Neural progenitor cell (in vitro differentiated cells): ENCODE data around the gene SCO2. TPM values are rescaled to one million over a fixed set of nuclear protein-coding genes. Genes with fewer than 3 reads are reported as not detected.

Experiments used
- DNase-seq: peaks from one replicate; pipeline ENCODE4 v3.0.0-alpha.2; 2016; ENCODE audit warnings: low spot score
- H2AFZ ChIP-seq: fragments of 200-600 bp; sonication (generic); replicated peaks from 2 replicates; pipeline ENCODE4 v1.6.1; 2016; ENCODE audit warnings: antibody characterized with exemption
- H3F3A ChIP-seq: fragments of 200-600 bp; sonication (generic); 2 replicates; pipeline ENCODE4 v1.6.1; 2016; ENCODE audit warnings: antibody characterized with exemption, low read depth
- H3K27ac ChIP-seq: fragments of 200-600 bp; sonication (generic); 2 replicates; pipeline ENCODE4 v1.5.1; 2016; ENCODE audit warnings: mild to moderate bottlenecking
- H3K27me3 ChIP-seq: fragments of 200-600 bp; sonication (generic); 2 replicates; pipeline ENCODE4 v1.6.1; 2016; ENCODE audit warnings: mild to moderate bottlenecking, moderate library complexity
- H3K36me3 ChIP-seq: fragments of 200-600 bp; sonication (generic); 2 replicates; pipeline ENCODE4 v1.5.1; 2016
- H3K4me1 ChIP-seq: fragments of 200-600 bp; sonication (generic); 2 replicates; pipeline ENCODE4 v1.6.1; 2016; ENCODE audit warnings: mixed run types
- H3K4me2 ChIP-seq: fragments of 200-600 bp; sonication (generic); 2 replicates; pipeline ENCODE4 v1.6.1; 2016
- H3K4me3 ChIP-seq: fragments of 200-600 bp; sonication (generic); 2 replicates; pipeline ENCODE4 v1.5.1; 2016
- H3K79me2 ChIP-seq: fragments of 200-600 bp; sonication (generic); 2 replicates; pipeline ENCODE4 v1.6.1; 2016; ENCODE audit warnings: low read depth
- H3K9ac ChIP-seq: fragments of 200-600 bp; sonication (generic); 2 replicates; pipeline ENCODE4 v1.6.1; 2016
- H3K9me3 ChIP-seq: fragments of 200-600 bp; sonication (generic); 2 replicates; pipeline ENCODE4 v1.5.1; 2016; ENCODE audit warnings: low read depth
- H4K20me1 ChIP-seq: fragments of 200-600 bp; sonication (generic); 2 replicates; pipeline ENCODE4 v1.6.1; 2016; ENCODE audit warnings: low read depth
- H3K27ac Mint-ChIP-seq: 3 replicates; pipeline ENCODE4 v1.8.0; 2021; ENCODE audit warnings: mixed read lengths
- H3K27me3 Mint-ChIP-seq: 2 replicates; pipeline ENCODE4 v1.8.0; 2022; ENCODE audit warnings: low read depth, mild to moderate bottlenecking, inconsistent platforms, moderate library complexity, mixed read lengths; ENCODE audit not compliant: insufficient read depth
- H3K36me3 Mint-ChIP-seq: 3 replicates; pipeline ENCODE4 v1.8.0; 2021; ENCODE audit warnings: mixed read lengths
- H3K4me1 Mint-ChIP-seq: 3 replicates; pipeline ENCODE4 v1.8.0; 2021; ENCODE audit warnings: mixed read lengths
- H3K4me3 Mint-ChIP-seq: 3 replicates; pipeline ENCODE4 v1.8.0; 2021; ENCODE audit warnings: mild to moderate bottlenecking, moderate library complexity, mixed read lengths
- H3K9me3 Mint-ChIP-seq: 3 replicates; pipeline ENCODE4 v1.8.0; 2020; ENCODE audit warnings: mixed read lengths
- EZH2 ChIP-seq: fragments of 200-600 bp; sonication (generic); IDR thresholded peaks from 2 replicates; pipeline ENCODE4 v1.6.1; 2017; ENCODE audit warnings: antibody characterized with exemption, mild to moderate bottlenecking, moderate library complexity
- EZH2phosphoT487 ChIP-seq: fragments of 200-600 bp; sonication (generic); IDR thresholded peaks from 2 replicates; pipeline ENCODE4 v1.6.1; 2017; ENCODE audit warnings: antibody characterized with exemption
- total RNA-seq: library from RNA; depleted of rRNA; stranded (reverse); fragments of >200 nt; gene quantifications from 2 replicates; pipeline ENCODE4 v1.2.3, GENCODE V29; 2015; ENCODE audit warnings: low replicate concordance
- TF ChIP-seq, protein P1 (sequence below): fragments of 200-600 bp; sonication (generic); IDR thresholded peaks from 2 replicates; pipeline ENCODE4 v1.5.1; 2017; ENCODE audit warnings: antibody characterized with exemption, mild to moderate bottlenecking

Gene SCO2
- total RNA-seq, 1 donor from 2014 or later = not detected

DNA sequence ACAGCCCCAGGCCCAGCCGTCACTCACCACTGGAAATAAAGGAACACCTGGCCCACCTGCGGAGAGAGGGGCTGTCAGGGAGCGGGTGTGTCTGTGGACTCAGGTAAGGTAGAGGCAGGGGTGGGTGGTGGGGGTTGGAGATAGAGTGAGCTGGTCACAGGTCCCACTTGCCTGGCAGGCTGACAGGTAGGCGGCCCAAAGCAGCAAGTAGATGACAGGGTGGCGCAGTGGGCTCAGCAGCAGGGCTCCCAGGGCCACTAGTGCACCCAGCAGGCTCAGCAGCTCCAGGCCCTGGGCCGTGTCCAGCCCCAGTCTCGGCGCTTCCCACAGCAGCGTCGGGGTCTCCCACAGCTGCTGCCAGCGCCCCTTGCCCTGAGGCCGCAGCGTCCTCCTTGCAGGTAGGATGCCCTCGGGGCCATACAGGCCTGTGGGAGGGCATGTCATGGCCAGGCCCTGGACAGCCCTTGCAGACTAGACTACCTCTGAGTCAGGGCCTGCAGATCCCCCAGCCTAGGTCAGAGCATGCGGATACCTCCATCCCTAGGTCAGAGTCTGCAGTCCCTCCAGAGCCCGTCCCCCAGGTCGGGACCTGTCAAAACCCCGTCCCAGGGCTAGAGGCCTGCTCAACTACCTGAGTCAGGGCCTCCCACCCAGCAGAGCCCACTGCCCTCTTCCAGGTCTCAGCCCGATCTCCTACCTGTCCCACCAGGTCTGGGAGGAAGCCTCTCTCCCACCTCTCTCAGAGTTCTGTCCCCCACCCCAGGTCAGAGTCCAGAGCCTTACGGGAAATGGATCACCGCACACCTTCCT lies 18.6 kb downstream of the SCO2 start:
- Histone ChIP-seq H3K4me2 (peak overlapping the region; percentile 98), H3K9me3 (no peaks in the 10 kb centered on the region), H3K27ac (no peak overlapping the region), H2AFZ (peak overlapping the region; percentile 84), H4K20me1 (peaks cover 25% of the 10 kb centered on the region), H3F3A (peaks cover 6% of the 10 kb centered on the region), H3K36me3 (no peaks in the 10 kb centered on the region), H3K79me2 (peaks cover 39% of the 10 kb centered on the region), H3K27me3 (no peaks in the 10 kb centered on the region), H3K9ac (peak overlapping the region; percentile 61), H3K4me1 (peaks cover 16% of the 10 kb centered on the region), H3K4me3 (peak overlapping the region; percentile 72)
- Mint-ChIP-seq H3K27me3 (no peaks in the 10 kb centered on the region), H3K27ac (no peak overlapping the region), H3K4me1 (peaks cover 11% of the 10 kb centered on the region), H3K9me3 (no peaks in the 10 kb centered on the region), H3K36me3 (peaks cover 2% of the 10 kb centered on the region), H3K4me3 (peak overlapping the region; percentile 97)
- DNase-seq = peak; percentile 42
- no peak for TF ChIP-seq EZH2phosphoT487

DNA sequence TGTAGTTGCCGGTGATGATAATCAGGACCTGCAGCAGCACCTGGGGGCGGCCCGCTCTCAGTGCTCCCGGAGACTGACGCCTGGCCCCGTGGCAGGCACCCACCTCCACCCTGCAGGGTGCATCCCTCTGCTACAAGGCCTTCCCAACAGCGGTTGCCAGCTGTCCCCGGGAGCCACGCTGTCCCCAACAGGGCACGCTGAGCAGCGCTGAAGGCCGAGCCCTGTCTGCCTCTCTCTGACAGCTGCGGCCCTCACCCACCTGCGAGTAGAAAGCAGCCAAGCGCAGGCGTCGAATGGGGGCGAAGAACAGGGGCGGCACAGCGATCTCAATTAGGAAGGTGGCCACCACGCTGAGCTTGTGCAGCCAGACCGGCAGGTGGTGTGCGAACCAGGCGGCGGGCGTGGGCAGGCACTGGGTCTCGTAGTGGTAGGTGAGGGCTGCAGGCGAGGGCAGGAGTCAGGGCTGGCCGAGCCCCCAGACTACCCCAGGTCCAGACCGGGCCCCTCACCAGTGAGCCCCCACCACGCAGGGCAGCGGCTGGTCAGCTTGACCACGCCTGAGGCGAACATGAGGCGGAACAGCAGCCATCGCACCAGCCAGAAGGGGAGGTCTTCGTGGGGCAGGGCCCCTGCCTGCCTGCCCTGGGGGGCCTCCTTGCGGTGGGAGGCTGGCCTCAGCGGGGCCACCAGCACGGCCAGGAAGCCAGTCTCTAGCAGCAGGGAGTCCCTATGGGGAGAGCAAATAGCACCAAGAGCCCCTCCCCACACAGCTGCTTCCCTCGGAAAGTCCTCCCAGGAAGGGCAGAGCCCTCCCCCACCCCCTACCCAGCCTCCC lies 19.4 kb downstream of the SCO2 start:
- Histone ChIP-seq H3K27ac (no peak overlapping the region), H3K9me3 (no peaks in the 10 kb centered on the region), H3K4me3 (peak overlapping the region; percentile 72), H3K4me1 (peaks cover 16% of the 10 kb centered on the region), H3F3A (peaks cover 6% of the 10 kb centered on the region), H3K4me2 (peak overlapping the region; percentile 98), H3K79me2 (peaks cover 33% of the 10 kb centered on the region), H2AFZ (no peak overlapping the region), H4K20me1 (peaks cover 25% of the 10 kb centered on the region), H3K27me3 (no peaks in the 10 kb centered on the region), H3K36me3 (no peaks in the 10 kb centered on the region), H3K9ac (no peak overlapping the region)
- TF ChIP-seq, protein P1, sequence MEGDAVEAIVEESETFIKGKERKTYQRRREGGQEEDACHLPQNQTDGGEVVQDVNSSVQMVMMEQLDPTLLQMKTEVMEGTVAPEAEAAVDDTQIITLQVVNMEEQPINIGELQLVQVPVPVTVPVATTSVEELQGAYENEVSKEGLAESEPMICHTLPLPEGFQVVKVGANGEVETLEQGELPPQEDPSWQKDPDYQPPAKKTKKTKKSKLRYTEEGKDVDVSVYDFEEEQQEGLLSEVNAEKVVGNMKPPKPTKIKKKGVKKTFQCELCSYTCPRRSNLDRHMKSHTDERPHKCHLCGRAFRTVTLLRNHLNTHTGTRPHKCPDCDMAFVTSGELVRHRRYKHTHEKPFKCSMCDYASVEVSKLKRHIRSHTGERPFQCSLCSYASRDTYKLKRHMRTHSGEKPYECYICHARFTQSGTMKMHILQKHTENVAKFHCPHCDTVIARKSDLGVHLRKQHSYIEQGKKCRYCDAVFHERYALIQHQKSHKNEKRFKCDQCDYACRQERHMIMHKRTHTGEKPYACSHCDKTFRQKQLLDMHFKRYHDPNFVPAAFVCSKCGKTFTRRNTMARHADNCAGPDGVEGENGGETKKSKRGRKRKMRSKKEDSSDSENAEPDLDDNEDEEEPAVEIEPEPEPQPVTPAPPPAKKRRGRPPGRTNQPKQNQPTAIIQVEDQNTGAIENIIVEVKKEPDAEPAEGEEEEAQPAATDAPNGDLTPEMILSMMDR = no peak
- no peak for TF ChIP-seq EZH2phosphoT487
- no peak for TF ChIP-seq EZH2
- Mint-ChIP-seq H3K27me3 (no peaks in the 10 kb centered on the region), H3K9me3 (no peaks in the 10 kb centered on the region), H3K4me1 (peaks cover 11% of the 10 kb centered on the region), H3K27ac (no peak overlapping the region), H3K36me3 (peaks cover 2% of the 10 kb centered on the region), H3K4me3 (peak overlapping the region; percentile 97)
- no peak for DNase-seq

DNA sequence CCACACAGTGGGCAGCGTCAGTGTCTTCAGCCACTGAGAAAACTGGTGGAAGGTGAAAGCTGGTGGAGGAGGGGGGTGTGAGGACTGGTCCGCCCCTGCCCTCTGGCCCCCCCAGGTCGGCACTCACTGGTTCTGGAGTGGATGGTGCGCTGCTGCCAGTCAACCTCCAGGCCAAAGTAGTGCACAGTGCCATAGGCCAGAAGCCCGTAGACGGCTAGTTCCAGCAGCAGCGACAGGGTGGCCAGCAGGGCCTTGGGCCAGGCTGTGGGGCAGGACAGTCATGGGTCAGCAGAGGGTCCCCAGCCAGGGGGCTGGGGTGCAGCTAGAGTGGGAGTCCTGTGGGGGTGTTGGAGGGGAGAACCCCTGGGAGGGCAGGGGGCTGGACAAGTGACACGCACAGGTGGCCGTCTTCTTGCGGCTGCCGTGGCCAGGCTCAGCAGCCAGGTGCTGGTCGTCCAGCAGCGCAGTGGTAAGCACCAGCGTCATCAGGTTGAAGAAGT lies 20.1 kb downstream of the SCO2 start:
- no peak overlapping the region for H3K9ac ChIP-seq
- no peak overlapping the region for H3K27ac ChIP-seq
- Mint-ChIP-seq H3K4me3 (no peak overlapping the region), H3K27ac (no peak overlapping the region), H3K36me3 (peaks cover 4% of the 10 kb centered on the region), H3K4me1 (peaks cover 11% of the 10 kb centered on the region), H3K27me3 (no peaks in the 10 kb centered on the region), H3K9me3 (no peaks in the 10 kb centered on the region)
- no peak for DNase-seq
- no peak overlapping the region for H3K4me2 ChIP-seq
- H3K9me3 ChIP-seq = no peaks in the 10 kb centered on the region
- TF ChIP-seq EZH2 (no peak), EZH2phosphoT487 (no peak)
- TF ChIP-seq, protein P1 = no peak
- no peaks in the 10 kb centered on the region for H3K36me3 ChIP-seq
- peaks cover 27% of the 10 kb centered on the region for H3K79me2 ChIP-seq
- H4K20me1 ChIP-seq = peaks cover 25% of the 10 kb centered on the region
- H3F3A ChIP-seq = peaks cover 6% of the 10 kb centered on the region
- no peak overlapping the region for H2AFZ ChIP-seq
- H3K27me3 ChIP-seq = no peaks in the 10 kb centered on the region
- H3K4me1 ChIP-seq = peaks cover 16% of the 10 kb centered on the region
- no peak overlapping the region for H3K4me3 ChIP-seq
